ENCODE results near the gene RHPN2. TPM values are rescaled to one million over a fixed set of nuclear protein-coding genes. Genes with fewer than 3 reads are reported as not detected.
A peak's percentile ranks its signal among the peaks of the same experiment; 100 is the strongest.
"Not testable (repeated sequence)": the region's sequence is repeated elsewhere in the genome, so short reads cannot be mapped to it uniquely, and the experiment has no call there.

RHPN2 gene
- total and polyA plus RNA-seq, 2 of the 8 experiments (the other 6 are each of a cell fraction or from before 2014, with no cell fraction given), result 22.8 to 31.1 TPM

- H2AK5ac ChIP-seq (ENCODE audit: low read depth, low read length); DNase-seq (ENCODE audit: low read depth in 1 of 2, low spot score in 2 of 2); H3K4me3 ChIP-seq (ENCODE audit: extremely low read depth in 1 of 4, insufficient read depth in 2 of 4, low read depth in 3 of 4, low read length in 4 of 4); H2BK20ac ChIP-seq (ENCODE audit: low read length); H4K91ac ChIP-seq (replicated peaks; ENCODE audit: insufficient read length, low read length); H3K9me3 ChIP-seq (ENCODE audit: insufficient read depth in 2 of 2, low read depth in 1 of 2, low read length in 1 of 2); H3K79me1 ChIP-seq (ENCODE audit: low read depth, low read length); H2BK5ac ChIP-seq (ENCODE audit: low read depth, low read length); FAIRE-seq; H4K20me1 ChIP-seq (replicated peaks in 1 of 2; ENCODE audit: control insufficient read depth in 1 of 2, insufficient read depth in 2 of 2, low read length in 2 of 2); H4K5ac ChIP-seq (ENCODE audit: insufficient read length, low read depth, low read length); H3K56ac ChIP-seq (replicated peaks; ENCODE audit: insufficient read length, low read depth, low read length); H3K4me1 ChIP-seq (replicated peaks in 1 of 4; ENCODE audit: control insufficient read depth in 3 of 4, insufficient read depth in 4 of 4, low read length in 3 of 4); H2BK15ac ChIP-seq (ENCODE audit: low read length); H3K27me3 ChIP-seq (replicated peaks in 1 of 4; ENCODE audit: control insufficient read depth in 3 of 4, extremely low read depth in 1 of 4, insufficient read depth in 3 of 4, low read length in 3 of 4); H3K4ac ChIP-seq (replicated peaks; ENCODE audit: insufficient read length, low read depth, low read length); H3K14ac ChIP-seq (ENCODE audit: insufficient read length); H3K23ac ChIP-seq (ENCODE audit: insufficient read length); H2BK120ac ChIP-seq (replicated peaks; ENCODE audit: low read depth, low read length); H3K9ac ChIP-seq (replicated peaks in 1 of 4; ENCODE audit: extremely low read depth in 1 of 4, low read depth in 3 of 4, low read length in 3 of 4); H3K18ac ChIP-seq (ENCODE audit: extremely low read depth, low read length); H3K4me2 ChIP-seq (ENCODE audit: insufficient read depth in 1 of 2, low read depth in 2 of 2, low read length in 2 of 2); H3K36me3 ChIP-seq (ENCODE audit: control insufficient read depth in 2 of 4, insufficient read depth in 4 of 4, low read length in 3 of 4); H3K23me2 ChIP-seq (ENCODE audit: low read depth, low read length); H2AFZ ChIP-seq (ENCODE audit: low read length): not testable (repeated sequence)
- 87% methylated on average over 3 of the region's 3 CpGs; no CpG with 5 or more reads in 1 of the 2 experiments for WGBS, 2 experiments (ENCODE audit: extremely low coverage in 1 of 2, insufficient coverage in 1 of 2, insufficient read length in 1 of 2, insufficient replicate concordance in 2 of 2, low coverage in 1 of 2, low lambda C conversion rate in 2 of 2, missing lambda C conversion rate in 1 of 2)
- POLR2A ChIA-PET (ENCODE audit: partially characterized antibody), result interaction anchor here (1.4 kb wide), 1 partner anchor 9 kb away, joined by 7 read pairs; no protein-coding TSS in a partner anchor
- CTCF ChIA-PET (ENCODE audit: partially characterized antibody), result interaction anchor here (2.0 kb wide), 1 partner anchor 19 kb away, joined by 8 read pairs; no protein-coding TSS in a partner anchor
- H3K27ac ChIP-seq (ENCODE audit: low read depth, low read length), result 0 out of 2 replicates have a peak overlapping the region, but pooled peaks have one; percentile 31
- H2BK12ac ChIP-seq (ENCODE audit: low read depth, low read length), result 0 out of 2 replicates have a peak overlapping the region, but pooled peaks have one; percentile 39
- H3K79me2 ChIP-seq (ENCODE audit: control insufficient read depth in 1 of 2, insufficient read depth in 2 of 2, low read length in 2 of 2), result peaks cover 0 to 59% of the 10 kb centered on the region in 2 experiments; a peak in 3 of 4 replicates
- peak overlapping the region; percentile 59; the same call in 1 of the 2 replicates for H4K8ac ChIP-seq (ENCODE audit: extremely low read depth, insufficient read depth, low read length)
Observed at GRCh38 chr19:33041828-33042160, 22.9 kb downstream of the RHPN2 start.
